GM23338 (cell line): ENCODE results near the gene TMEM252. TPM values are rescaled to one million over a fixed set of nuclear protein-coding genes. Genes with fewer than 3 reads are reported as not detected.

Experiments
- ATAC-seq: fragments of 200-7000 bp; cut with Tn5 transposase; 3 replicates; pipeline ENCODE4 v1.9.1; 2020
- DNase-seq: peaks from one replicate; pipeline ENCODE4 v3.0.0-alpha.2; 2015; ENCODE audit warnings: low spot score
- H2AFZ ChIP-seq: fragments of 200-600 bp; sonication (generic); 2 replicates; pipeline ENCODE4 v1.8.0; 2016; ENCODE audit warnings: antibody characterized with exemption, mild to moderate bottlenecking, moderate library complexity
- H3F3A ChIP-seq: fragments of 200-600 bp; sonication (generic); replicated peaks from 2 replicates; pipeline ENCODE4 v1.8.0; 2017; ENCODE audit warnings: antibody characterized with exemption, mixed run types, low read depth
- H3K27ac ChIP-seq: fragments of 200-600 bp; sonication (generic); 2 replicates; pipeline ENCODE4 v1.6.1; 2016; ENCODE audit warnings: low read depth
- H3K27me3 ChIP-seq: fragments of 200-600 bp; sonication (generic); 2 replicates; pipeline ENCODE4 v1.8.0; 2016; ENCODE audit warnings: mild to moderate bottlenecking, mixed run types, moderate library complexity; ENCODE audit not compliant: insufficient read depth
- H3K36me3 ChIP-seq: fragments of 200-600 bp; sonication (generic); 2 replicates; pipeline ENCODE4 v1.8.0; 2016; ENCODE audit warnings: mild to moderate bottlenecking; ENCODE audit not compliant: insufficient read depth
- H3K4me1 ChIP-seq: fragments of 200-600 bp; sonication (generic); 2 replicates; pipeline ENCODE4 v1.8.0; 2016; ENCODE audit warnings: mild to moderate bottlenecking, moderate library complexity; ENCODE audit not compliant: insufficient read depth
- H3K4me2 ChIP-seq: fragments of 200-600 bp; sonication (generic); 2 replicates; pipeline ENCODE4 v1.7.1; 2017; ENCODE audit warnings: mixed run types
- H3K4me3 ChIP-seq: fragments of 200-600 bp; sonication (generic); 2 replicates; pipeline ENCODE4 v1.6.1; 2016; ENCODE audit warnings: mixed run types
- H3K79me2 ChIP-seq: fragments of 200-600 bp; sonication (generic); replicated peaks from 2 replicates; pipeline ENCODE4 v1.8.0; 2017; ENCODE audit warnings: mild to moderate bottlenecking; ENCODE audit not compliant: insufficient read depth
- H3K9me2 ChIP-seq: fragments of 200-600 bp; sonication (generic); 2 replicates; pipeline ENCODE4 v1.8.0; 2017; ENCODE audit not compliant: insufficient read depth
- H4K20me1 ChIP-seq: fragments of 200-600 bp; sonication (generic); replicated peaks from 2 replicates; pipeline ENCODE4 v1.8.0; 2017; ENCODE audit warnings: mild to moderate bottlenecking; ENCODE audit not compliant: insufficient read depth
- H3K27ac Mint-ChIP-seq: 2 replicates; pipeline ENCODE4 v1.8.0; 2020; ENCODE audit warnings: inconsistent platforms, mild to moderate bottlenecking, moderate library complexity, mixed read lengths
- H3K27me3 Mint-ChIP-seq: 3 replicates; pipeline ENCODE4 v1.8.0; 2022; ENCODE audit warnings: low read depth, mild to moderate bottlenecking, moderate library complexity, mixed read lengths, inconsistent platforms; ENCODE audit not compliant: insufficient read depth, poor library complexity
- H3K36me3 Mint-ChIP-seq: 3 replicates; pipeline ENCODE4 v1.8.0; 2021; ENCODE audit warnings: low read depth, mild to moderate bottlenecking, inconsistent platforms, moderate library complexity, mixed read lengths
- H3K4me1 Mint-ChIP-seq: 3 replicates; pipeline ENCODE4 v1.8.0; 2020; ENCODE audit warnings: mild to moderate bottlenecking, inconsistent platforms, mixed read lengths
- H3K4me3 Mint-ChIP-seq: 3 replicates; pipeline ENCODE4 v1.8.0; 2021; ENCODE audit warnings: moderate library complexity, mild to moderate bottlenecking, inconsistent platforms, mixed read lengths
- H3K9me3 Mint-ChIP-seq: 3 replicates; pipeline ENCODE4 v1.8.0; 2020; ENCODE audit warnings: moderate library complexity, mild to moderate bottlenecking, inconsistent platforms, mixed read lengths
- EZH2 ChIP-seq: fragments of 200-600 bp; sonication (generic); IDR thresholded peaks from one replicate; pipeline ENCODE4 v1.8.0; 2017; ENCODE audit warnings: antibody characterized with exemption, mild to moderate bottlenecking, low read depth; ENCODE audit not compliant: unreplicated experiment
- EZH2phosphoT487 ChIP-seq: fragments of 200-600 bp; sonication (generic); IDR thresholded peaks from one replicate; pipeline ENCODE4 v1.8.1; 2018; ENCODE audit warnings: antibody characterized with exemption; ENCODE audit not compliant: unreplicated experiment
- JUNB ChIP-seq: IDR thresholded peaks from one replicate; pipeline ENCODE4 v1.6.1; 2016; ENCODE audit warnings: antibody characterized with exemption; ENCODE audit not compliant: unreplicated experiment
- NANOG ChIP-seq: IDR thresholded peaks from 2 replicates; pipeline ENCODE4 v1.6.1; 2016; ENCODE audit warnings: antibody characterized with exemption, borderline replicate concordance
- POLR2AphosphoS5 ChIP-seq: IDR thresholded peaks from 2 replicates; pipeline ENCODE4 v1.6.1; 2016; ENCODE audit warnings: antibody characterized with exemption, low read depth
- REST ChIP-seq: IDR thresholded peaks from one replicate; pipeline ENCODE4 v1.6.1; 2018; ENCODE audit warnings: antibody characterized with exemption; ENCODE audit not compliant: unreplicated experiment
- STAT1 ChIP-seq: IDR thresholded peaks from one replicate; pipeline ENCODE4 v1.6.1; 2016; ENCODE audit warnings: antibody characterized with exemption; ENCODE audit not compliant: unreplicated experiment
- ZNF114 ChIP-seq: fragments of 250-450 bp; sonication (Bioruptor Pico); IDR thresholded peaks from 2 replicates; pipeline ENCODE4 v1.5.0; 2020; ENCODE audit warnings: mild to moderate bottlenecking, moderate library complexity
- ZNF331 ChIP-seq: fragments of 250-450 bp; sonication (Bioruptor Pico); IDR thresholded peaks from 2 replicates; pipeline ENCODE4 v1.5.0; 2020; ENCODE audit warnings: low read depth, mild to moderate bottlenecking, moderate library complexity
- polyA plus RNA-seq: library from polyadenylated mRNA; unstranded; fragments of >200 nt; fragmentation: Nextera tagmentation; extraction: Ambion mirVana; gene quantifications from 2 replicates; pipeline ENCODE4 v1.2.1, GENCODE V29; 2016
- total RNA-seq: library from RNA; depleted of rRNA; stranded (reverse); fragments of >200 nt; shearing (Covaris generic); gene quantifications from 2 replicates; pipeline ENCODE4 v1.2.3, GENCODE V29; 2014
- TF ChIP-seq, protein P1 (sequence below): fragments of 250-450 bp; sonication (Bioruptor Pico); IDR thresholded peaks from 2 replicates; pipeline ENCODE4 v1.5.0; 2020; ENCODE audit warnings: mild to moderate bottlenecking, moderate library complexity
- TF ChIP-seq, protein P2 (sequence below): IDR thresholded peaks from 2 replicates; pipeline ENCODE4 v1.6.1; 2016; ENCODE audit warnings: antibody characterized with exemption

Gene TMEM252
- total and polyA plus RNA-seq, 2 experiments from 2014 or later, result not detected

- no peaks in the 10 kb centered on the region for H3K9me3 Mint-ChIP-seq
- H3K27ac Mint-ChIP-seq, result no peak overlapping the region
- H3K4me1 Mint-ChIP-seq, result no peaks in the 10 kb centered on the region
- no peaks in the 10 kb centered on the region for H3K9me2 ChIP-seq
- H3K79me2 ChIP-seq, result no peaks in the 10 kb centered on the region
- no peaks in the 10 kb centered on the region for H3F3A ChIP-seq
- H3K4me1 ChIP-seq, result no peaks in the 10 kb centered on the region
- peaks cover 13% of the 10 kb centered on the region for H3K27me3 Mint-ChIP-seq
- H3K4me3 Mint-ChIP-seq, result no peak overlapping the region
- H3K4me3 ChIP-seq, result no peak overlapping the region
- H3K36me3 ChIP-seq, result no peaks in the 10 kb centered on the region
- no peak for DNase-seq
- H2AFZ ChIP-seq, result no peak overlapping the region
- no peaks in the 10 kb centered on the region for H3K36me3 Mint-ChIP-seq
- no peak overlapping the region for H3K27ac ChIP-seq
- H4K20me1 ChIP-seq, result no peaks in the 10 kb centered on the region
- TF ChIP-seq REST (no peak), ZNF114 (no peak), EZH2 (no peak), NANOG (no peak), JUNB (no peak)
- no peak for ATAC-seq
- H3K27me3 ChIP-seq, result peaks cover 74% of the 10 kb centered on the region
- H3K4me2 ChIP-seq, result no peak overlapping the region
Observed at GRCh38 chr9:68492806-68493205, 47.9 kb downstream of the TMEM252 start.

DNA sequence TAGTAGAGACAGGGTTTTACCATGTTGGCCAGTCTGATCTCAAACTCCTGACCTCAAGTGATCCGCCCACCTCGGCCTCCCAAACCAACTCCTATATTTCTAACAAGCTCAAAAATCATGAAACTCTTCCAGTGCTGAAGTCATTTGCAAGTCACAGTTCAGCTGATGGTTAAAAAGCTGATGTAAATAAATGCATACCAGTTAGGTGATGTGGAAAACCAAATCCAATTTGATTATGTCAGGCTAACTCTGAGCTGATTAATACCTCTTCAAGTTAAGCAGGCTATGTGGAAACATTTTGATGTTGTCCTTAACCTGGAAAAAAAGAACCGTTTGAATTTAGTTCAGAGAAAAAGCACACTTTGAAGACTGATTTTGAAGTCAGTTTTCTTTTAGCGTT lies 51.0 kb downstream of the TMEM252 start:
- Histone ChIP-seq H3K9me2 (no peaks in the 10 kb centered on the region), H3K4me2 (no peak overlapping the region), H2AFZ (no peak overlapping the region), H3K79me2 (no peaks in the 10 kb centered on the region), H3F3A (no peaks in the 10 kb centered on the region), H3K27ac (no peak overlapping the region), H3K4me1 (no peaks in the 10 kb centered on the region), H3K36me3 (no peaks in the 10 kb centered on the region), H4K20me1 (no peaks in the 10 kb centered on the region), H3K27me3 (peaks cover 50% of the 10 kb centered on the region; the same call in 1 of the 2 replicates), H3K4me3 (no peak overlapping the region)
- H3K27me3 Mint-ChIP-seq, result peaks cover 6% of the 10 kb centered on the region
- peaks cover 6% of the 10 kb centered on the region; the same call in 1 of the 3 replicates for H3K9me3 Mint-ChIP-seq
- no peak overlapping the region for H3K4me3 Mint-ChIP-seq
- no peak overlapping the region for H3K27ac Mint-ChIP-seq
- no peaks in the 10 kb centered on the region for H3K36me3 Mint-ChIP-seq
- DNase-seq (no peak), ATAC-seq (no peak)
- no peaks in the 10 kb centered on the region for H3K4me1 Mint-ChIP-seq
- TF ChIP-seq ZNF114 (no peak), JUNB (no peak), STAT1 (no peak), EZH2 (no peak), ZNF331 (no peak), EZH2phosphoT487 (no peak), NANOG (no peak), POLR2AphosphoS5 (no peak)
- TF ChIP-seq, protein P1, sequence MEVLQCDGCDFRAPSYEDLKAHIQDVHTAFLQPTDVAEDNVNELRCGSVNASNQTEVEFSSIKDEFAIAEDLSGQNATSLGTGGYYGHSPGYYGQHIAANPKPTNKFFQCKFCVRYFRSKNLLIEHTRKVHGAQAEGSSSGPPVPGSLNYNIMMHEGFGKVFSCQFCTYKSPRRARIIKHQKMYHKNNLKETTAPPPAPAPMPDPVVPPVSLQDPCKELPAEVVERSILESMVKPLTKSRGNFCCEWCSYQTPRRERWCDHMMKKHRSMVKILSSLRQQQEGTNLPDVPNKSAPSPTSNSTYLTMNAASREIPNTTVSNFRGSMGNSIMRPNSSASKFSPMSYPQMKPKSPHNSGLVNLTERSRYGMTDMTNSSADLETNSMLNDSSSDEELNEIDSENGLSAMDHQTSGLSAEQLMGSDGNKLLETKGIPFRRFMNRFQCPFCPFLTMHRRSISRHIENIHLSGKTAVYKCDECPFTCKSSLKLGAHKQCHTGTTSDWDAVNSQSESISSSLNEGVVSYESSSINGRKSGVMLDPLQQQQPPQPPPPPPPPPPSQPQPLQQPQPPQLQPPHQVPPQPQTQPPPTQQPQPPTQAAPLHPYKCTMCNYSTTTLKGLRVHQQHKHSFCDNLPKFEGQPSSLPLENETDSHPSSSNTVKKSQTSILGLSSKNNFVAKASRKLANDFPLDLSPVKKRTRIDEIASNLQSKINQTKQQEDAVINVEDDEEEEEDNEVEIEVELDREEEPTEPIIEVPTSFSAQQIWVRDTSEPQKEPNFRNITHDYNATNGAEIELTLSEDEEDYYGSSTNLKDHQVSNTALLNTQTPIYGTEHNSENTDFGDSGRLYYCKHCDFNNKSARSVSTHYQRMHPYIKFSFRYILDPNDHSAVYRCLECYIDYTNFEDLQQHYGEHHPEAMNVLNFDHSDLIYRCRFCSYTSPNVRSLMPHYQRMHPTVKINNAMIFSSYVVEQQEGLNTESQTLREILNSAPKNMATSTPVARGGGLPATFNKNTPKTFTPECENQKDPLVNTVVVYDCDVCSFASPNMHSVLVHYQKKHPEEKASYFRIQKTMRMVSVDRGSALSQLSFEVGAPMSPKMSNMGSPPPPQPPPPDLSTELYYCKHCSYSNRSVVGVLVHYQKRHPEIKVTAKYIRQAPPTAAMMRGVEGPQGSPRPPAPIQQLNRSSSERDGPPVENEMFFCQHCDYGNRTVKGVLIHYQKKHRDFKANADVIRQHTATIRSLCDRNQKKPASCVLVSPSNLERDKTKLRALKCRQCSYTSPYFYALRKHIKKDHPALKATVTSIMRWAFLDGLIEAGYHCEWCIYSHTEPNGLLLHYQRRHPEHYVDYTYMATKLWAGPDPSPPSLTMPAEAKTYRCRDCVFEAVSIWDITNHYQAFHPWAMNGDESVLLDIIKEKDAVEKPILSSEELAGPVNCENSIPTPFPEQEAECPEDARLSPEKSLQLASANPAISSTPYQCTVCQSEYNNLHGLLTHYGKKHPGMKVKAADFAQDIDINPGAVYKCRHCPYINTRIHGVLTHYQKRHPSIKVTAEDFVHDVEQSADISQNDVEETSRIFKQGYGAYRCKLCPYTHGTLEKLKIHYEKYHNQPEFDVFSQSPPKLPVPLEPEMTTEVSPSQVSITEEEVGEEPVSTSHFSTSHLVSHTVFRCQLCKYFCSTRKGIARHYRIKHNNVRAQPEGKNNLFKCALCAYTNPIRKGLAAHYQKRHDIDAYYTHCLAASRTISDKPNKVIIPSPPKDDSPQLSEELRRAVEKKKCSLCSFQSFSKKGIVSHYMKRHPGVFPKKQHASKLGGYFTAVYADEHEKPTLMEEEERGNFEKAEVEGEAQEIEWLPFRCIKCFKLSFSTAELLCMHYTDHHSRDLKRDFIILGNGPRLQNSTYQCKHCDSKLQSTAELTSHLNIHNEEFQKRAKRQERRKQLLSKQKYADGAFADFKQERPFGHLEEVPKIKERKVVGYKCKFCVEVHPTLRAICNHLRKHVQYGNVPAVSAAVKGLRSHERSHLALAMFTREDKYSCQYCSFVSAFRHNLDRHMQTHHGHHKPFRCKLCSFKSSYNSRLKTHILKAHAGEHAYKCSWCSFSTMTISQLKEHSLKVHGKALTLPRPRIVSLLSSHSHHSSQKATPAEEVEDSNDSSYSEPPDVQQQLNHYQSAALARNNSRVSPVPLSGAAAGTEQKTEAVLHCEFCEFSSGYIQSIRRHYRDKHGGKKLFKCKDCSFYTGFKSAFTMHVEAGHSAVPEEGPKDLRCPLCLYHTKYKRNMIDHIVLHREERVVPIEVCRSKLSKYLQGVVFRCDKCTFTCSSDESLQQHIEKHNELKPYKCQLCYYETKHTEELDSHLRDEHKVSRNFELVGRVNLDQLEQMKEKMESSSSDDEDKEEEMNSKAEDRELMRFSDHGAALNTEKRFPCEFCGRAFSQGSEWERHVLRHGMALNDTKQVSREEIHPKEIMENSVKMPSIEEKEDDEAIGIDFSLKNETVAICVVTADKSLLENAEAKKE, result no peak
- TF ChIP-seq, protein P2, sequence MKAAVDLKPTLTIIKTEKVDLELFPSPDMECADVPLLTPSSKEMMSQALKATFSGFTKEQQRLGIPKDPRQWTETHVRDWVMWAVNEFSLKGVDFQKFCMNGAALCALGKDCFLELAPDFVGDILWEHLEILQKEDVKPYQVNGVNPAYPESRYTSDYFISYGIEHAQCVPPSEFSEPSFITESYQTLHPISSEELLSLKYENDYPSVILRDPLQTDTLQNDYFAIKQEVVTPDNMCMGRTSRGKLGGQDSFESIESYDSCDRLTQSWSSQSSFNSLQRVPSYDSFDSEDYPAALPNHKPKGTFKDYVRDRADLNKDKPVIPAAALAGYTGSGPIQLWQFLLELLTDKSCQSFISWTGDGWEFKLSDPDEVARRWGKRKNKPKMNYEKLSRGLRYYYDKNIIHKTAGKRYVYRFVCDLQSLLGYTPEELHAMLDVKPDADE, result no peak
